ENCODE data around the gene JADE2. TPM values are rescaled to one million over a fixed set of nuclear protein-coding genes. Genes with fewer than 3 reads are reported as not detected.

The JADE2 gene
- total RNA-seq, 1 experiment from 2014 or later = 39.9 TPM

- no peaks in the 10 kb centered on the region for H3K79me2 ChIP-seq (ENCODE audit: insufficient read depth, low read length)
- H4K20me1 ChIP-seq (ENCODE audit: insufficient read depth) = no peaks in the 10 kb centered on the region
- no peak overlapping the region for H2AFZ ChIP-seq (ENCODE audit: low read depth, low read length, poor library complexity, severe bottlenecking)
- DNase-seq (ENCODE audit: low read depth, low spot score) (no peak), ATAC-seq (no peak)
- no peak overlapping the region for H3K4me3 ChIP-seq (replicated peaks in 1 of 2; ENCODE audit: low read depth in 1 of 2, low read length in 2 of 2)
- no peak overlapping the region for H3K27ac ChIP-seq (ENCODE audit: low read depth, low read length)
- H3K4me2 ChIP-seq (ENCODE audit: low read length) = no peak overlapping the region
- no peaks in the 10 kb centered on the region for H3K27me3 ChIP-seq (ENCODE audit: insufficient read depth, low read length)
- no peak overlapping the region for H3K9ac ChIP-seq (ENCODE audit: low read length)
- ChIA-PET RAD21 (ENCODE audit: low non-redundant PET in 1 of 2, low total read pairs in 2 of 2, uncharacterized antibody in 2 of 2, unreplicated experiment in 2 of 2) (no interaction called here), CTCF (no interaction called here), POLR2A (no interaction called here)
- TF ChIP-seq JUND (IDR thresholded peaks at IDR 0.05) (no peak), REST (IDR thresholded peaks at IDR 0.05; ENCODE audit: low read depth) (no peak), TCF7L2 (IDR thresholded peaks at IDR 0.05; ENCODE audit: borderline replicate concordance, extremely low read depth, insufficient read depth, insufficient read length) (no peak), CBX3 (IDR thresholded peaks at IDR 0.05; ENCODE audit: low read depth) (no peak), YY1 (IDR thresholded peaks at IDR 0.05; ENCODE audit: extremely low read depth, insufficient replicate concordance, low read depth, low read length) (no peak), ZNF274 (IDR thresholded peaks at IDR 0.05; ENCODE audit: low read depth, low read length) (no peak), ZBTB33 (IDR thresholded peaks at IDR 0.05; ENCODE audit: extremely low read depth, insufficient replicate concordance, low read length) (no peak), EGR1 (IDR thresholded peaks at IDR 0.05; ENCODE audit: low read depth) (no peak), SIN3A (IDR thresholded peaks at IDR 0.05; ENCODE audit: low read depth) (no peak), ATF3 (IDR thresholded peaks at IDR 0.05) (no peak), EZH2 (IDR thresholded peaks at IDR 0.05) (no peak), SRF (IDR thresholded peaks at IDR 0.05; ENCODE audit: low read depth) (no peak), POLR2AphosphoS5 (IDR thresholded peaks at IDR 0.05; ENCODE audit: low read depth, low read length) (no peak), POLR2A (IDR thresholded peaks at IDR 0.05; ENCODE audit: borderline replicate concordance, extremely low read depth, insufficient read depth, insufficient read length) (no peak), FOSL1 (IDR thresholded peaks at IDR 0.05; ENCODE audit: low read depth) (no peak)
- TF ChIP-seq, protein P1, sequence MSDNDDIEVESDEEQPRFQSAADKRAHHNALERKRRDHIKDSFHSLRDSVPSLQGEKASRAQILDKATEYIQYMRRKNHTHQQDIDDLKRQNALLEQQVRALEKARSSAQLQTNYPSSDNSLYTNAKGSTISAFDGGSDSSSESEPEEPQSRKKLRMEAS (IDR thresholded peaks at IDR 0.05) = no peak
- intact Hi-C loops (cut with micrococcal nuclease) = loop anchor here (10.0 kb wide), 1 partner anchor 397 kb away; no protein-coding TSS in a partner anchor
- TSS peak; percentile 22 for BruUV-seq (replicated peaks)
- peaks cover 0 to 13% of the 10 kb centered on the region in 2 experiments; a peak in 2 of 4 replicates for H3K4me1 ChIP-seq (ENCODE audit: control insufficient read depth in 1 of 2, insufficient read depth in 2 of 2, low read length in 2 of 2)
- H3K9me2 ChIP-seq (ENCODE audit: insufficient read depth) = no peaks in the 10 kb centered on the region
- H3K9me3 ChIP-seq (ENCODE audit: control insufficient read depth in 1 of 2, insufficient read depth in 1 of 2, low read depth in 1 of 2, low read length in 2 of 2) = no peaks in the 10 kb centered on the region
- H3K36me3 ChIP-seq (ENCODE audit: control insufficient read depth in 1 of 2, insufficient read depth in 2 of 2, low read length in 2 of 2) = peaks cover 0 to 14% of the 10 kb centered on the region in 2 experiments; a peak in 3 of 4 replicates
Observed at GRCh38 chr5:134582281-134582680, 56.8 kb downstream of the JADE2 start.
